K562 (cell line): Measurements from ENCODE around the gene SLC2A8. TPM values are rescaled to one million over a fixed set of nuclear protein-coding genes. Genes with fewer than 3 reads are reported as not detected.

ENCODE experiments used
- BCL6 ChIP-seq: fragments of 250-450 bp; sonication (Bioruptor Pico); IDR thresholded peaks from 2 replicates; pipeline ENCODE4 v1.4.0; 2020
- HMG20A ChIP-seq: fragments of 450-650 bp; formaldehyde crosslinking; conservative IDR thresholded peaks from 2 replicates; pipeline ENCODE4 v1.4.0; 2020; ENCODE audit warnings: mild to moderate bottlenecking, mixed read lengths
- POLR2G ChIP-seq: fragments of 200-400 bp; formaldehyde crosslinking; IDR thresholded peaks from 2 replicates; pipeline ENCODE4 v1.6.1; 2017; ENCODE audit warnings: low read depth, mild to moderate bottlenecking, antibody characterized with exemption, low read length, moderate library complexity
- RAD21 ChIP-seq, 2 experiments: fragments of 250-450 bp in 1 of 2; fragments of 450-650 bp in 1 of 2; sonication (Bioruptor Pico) in 1 of 2; formaldehyde crosslinking in 1 of 2; IDR thresholded peaks in 1 of 2; conservative IDR thresholded peaks in 1 of 2; 2 replicates each; pipeline versions ENCODE4 v1.4.0 to v1.8.0; 2020 to 2022; ENCODE audit warnings: mild to moderate bottlenecking in 2 of 2, moderate library complexity in 1 of 2
- RBM39 ChIP-seq: fragments of 200-400 bp; formaldehyde crosslinking; optimal IDR thresholded peaks from 2 replicates; pipeline ENCODE3; 2018; ENCODE audit warnings: low read depth, low read length
- SETDB1 ChIP-seq: IDR thresholded peaks from one replicate; pipeline ENCODE4 v1.6.1; 2012; ENCODE audit warnings: low read length, control low read depth, inconsistent platforms
- SMARCB1 ChIP-seq: IDR thresholded peaks from 2 replicates; pipeline ENCODE4 v1.6.1; 2011; ENCODE audit warnings: improper control_type of control experiment, low read depth; ENCODE audit not compliant: insufficient read length
- STAG1 ChIP-seq: sonication (generic); formaldehyde crosslinking; IDR thresholded peaks from 2 replicates; pipeline ENCODE4 v1.5.0; 2020; ENCODE audit warnings: missing genetic modification reagents, borderline replicate concordance
- TBL1XR1 ChIP-seq, 2 experiments: IDR thresholded peaks; 2 replicates each; pipeline ENCODE4 v1.6.1; 2012; ENCODE audit warnings: improper control_type of control experiment in 2 of 2, low read length in 2 of 2, mild to moderate bottlenecking in 1 of 2
- ZNF165 ChIP-seq: fragments of 250-450 bp; sonication (Bioruptor Pico); IDR thresholded peaks from 2 replicates; pipeline ENCODE4 v1.4.0; 2020; ENCODE audit warnings: borderline replicate concordance
- ZNF217 ChIP-seq: sonication (generic); formaldehyde crosslinking; IDR thresholded peaks from 2 replicates; pipeline ENCODE4 v1.8.0; 2022; ENCODE audit warnings: mild to moderate bottlenecking, missing genetic modification reagents
- ZNF57 ChIP-seq: fragments of 450-650 bp; formaldehyde crosslinking; IDR thresholded peaks from 2 replicates; pipeline ENCODE4 v1.4.0; 2020; ENCODE audit warnings: mild to moderate bottlenecking, moderate library complexity
- polyA plus RNA-seq, 8 experiments: library from polyadenylated mRNA; depleted of rRNA in 4 of 8; stranded (reverse) in 5 of 8; unstranded in 3 of 8; fragments of >200 nt; fragmentation: Nextera tagmentation in 2 of 8; fragmentation: Illumina TruSeq in 1 of 8; extraction: Ambion mirVana in 2 of 8; extraction: Trizol in 1 of 8; gene quantifications; 2 replicates each; pipeline versions ENCODE4 v1.2.1 to v1.2.3, GENCODE V29; 2011 to 2014; ENCODE audit warnings: inconsistent platforms in 1 of 8, missing spikeins in 1 of 8
- total RNA-seq, 7 experiments: library from RNA; depleted of rRNA in 6 of 7; stranded (reverse); fragments of >200 nt in 6 of 7; fragmentation: Illumina TruSeq in 2 of 7; extraction: Trizol in 2 of 7; gene quantifications; 2 replicates each; pipeline versions ENCODE4 v1.2.1 to v1.2.3, GENCODE V29; 2011 to 2021; ENCODE audit warnings: low replicate concordance in 1 of 7
- TF ChIP-seq, protein P1 (sequence below), 2 experiments: IDR thresholded peaks; 2 replicates each; pipeline ENCODE4 v1.6.1; 2011; ENCODE audit warnings: borderline replicate concordance in 1 of 2, control low read depth in 1 of 2, low read depth in 1 of 2, low read length in 1 of 2, mild to moderate bottlenecking in 1 of 2, mixed read lengths in 1 of 2, moderate library complexity in 1 of 2; ENCODE audit not compliant: insufficient read depth in 1 of 2, insufficient read length in 1 of 2, poor library complexity in 1 of 2, severe bottlenecking in 1 of 2; ENCODE audit errors: extremely low read depth in 1 of 2
- TF ChIP-seq, protein P2 (sequence below): sonication (generic); formaldehyde crosslinking; IDR thresholded peaks from 2 replicates; pipeline ENCODE4 v1.8.0; 2023; ENCODE audit warnings: mild to moderate bottlenecking, missing genetic modification reagents
- TF ChIP-seq, protein P3 (sequence below): fragments of 450-650 bp; IDR thresholded peaks from 2 replicates; pipeline ENCODE4 v1.6.1; 2016; ENCODE audit warnings: borderline replicate concordance
- TF ChIP-seq, protein P4 (sequence below): fragments of 250-450 bp; sonication (Bioruptor Pico); IDR thresholded peaks from 2 replicates; pipeline ENCODE4 v1.4.0; 2020; ENCODE audit warnings: mild to moderate bottlenecking, moderate library complexity

The SLC2A8 gene
- total and polyA plus RNA-seq, 9 of the 15 experiments (the other 6 are each of a cell fraction or from before 2014, with no cell fraction given) = 0.13 to 12.9 (median 5.2) TPM

DNA sequence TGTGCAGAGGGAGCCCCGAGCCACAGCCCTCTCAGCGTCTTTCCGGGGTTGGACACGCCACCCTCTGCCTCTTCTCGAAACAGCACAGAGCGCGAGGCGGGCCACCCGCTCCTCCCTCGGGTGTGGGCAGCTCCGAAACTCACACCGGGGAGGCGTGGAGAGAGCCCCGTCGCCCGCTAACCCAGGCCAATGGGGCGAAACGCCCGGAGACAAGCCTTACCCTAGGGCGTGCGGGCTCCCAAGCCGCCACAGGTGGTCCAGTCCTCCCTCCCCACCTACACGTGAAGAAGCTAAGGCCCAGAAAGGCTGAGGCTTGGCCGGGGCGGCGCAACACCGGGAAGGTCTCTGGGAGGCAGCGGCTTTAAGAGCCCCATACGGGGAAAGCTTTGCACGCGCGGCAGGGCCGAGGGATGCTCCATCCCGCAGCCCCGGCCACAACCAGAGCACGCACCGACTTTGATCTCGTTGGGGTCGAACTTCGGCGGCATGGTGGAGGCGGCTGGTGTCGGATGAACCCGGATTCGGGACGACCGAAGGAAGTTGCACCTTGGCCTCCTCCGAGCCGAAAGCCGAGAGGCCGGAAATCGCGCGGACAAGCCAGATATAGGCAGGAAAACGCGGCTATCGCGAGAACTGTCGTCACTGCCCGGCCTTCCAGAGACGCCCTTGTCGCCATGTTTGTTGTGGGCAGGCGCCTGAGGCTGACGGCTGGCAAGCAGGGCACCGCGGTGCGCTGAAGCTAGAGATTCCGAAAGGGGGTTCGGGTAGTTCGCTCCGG, 54.0 kb downstream of the SLC2A8 start, which contains the start of the genes LRSAM1 and RPL12 (continued):
- TF ChIP-seq, protein P1, sequence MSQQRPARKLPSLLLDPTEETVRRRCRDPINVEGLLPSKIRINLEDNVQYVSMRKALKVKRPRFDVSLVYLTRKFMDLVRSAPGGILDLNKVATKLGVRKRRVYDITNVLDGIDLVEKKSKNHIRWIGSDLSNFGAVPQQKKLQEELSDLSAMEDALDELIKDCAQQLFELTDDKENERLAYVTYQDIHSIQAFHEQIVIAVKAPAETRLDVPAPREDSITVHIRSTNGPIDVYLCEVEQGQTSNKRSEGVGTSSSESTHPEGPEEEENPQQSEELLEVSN (IDR thresholded peaks at IDR 0.05; ENCODE audit: borderline replicate concordance in 1 of 2, extremely low read depth in 1 of 2, insufficient read depth in 1 of 2, insufficient read length in 1 of 2, low read depth in 1 of 2, low read length in 1 of 2, poor library complexity in 1 of 2, severe bottlenecking in 1 of 2) = peak; percentile 11 to 22
- TF ChIP-seq, protein P2, sequence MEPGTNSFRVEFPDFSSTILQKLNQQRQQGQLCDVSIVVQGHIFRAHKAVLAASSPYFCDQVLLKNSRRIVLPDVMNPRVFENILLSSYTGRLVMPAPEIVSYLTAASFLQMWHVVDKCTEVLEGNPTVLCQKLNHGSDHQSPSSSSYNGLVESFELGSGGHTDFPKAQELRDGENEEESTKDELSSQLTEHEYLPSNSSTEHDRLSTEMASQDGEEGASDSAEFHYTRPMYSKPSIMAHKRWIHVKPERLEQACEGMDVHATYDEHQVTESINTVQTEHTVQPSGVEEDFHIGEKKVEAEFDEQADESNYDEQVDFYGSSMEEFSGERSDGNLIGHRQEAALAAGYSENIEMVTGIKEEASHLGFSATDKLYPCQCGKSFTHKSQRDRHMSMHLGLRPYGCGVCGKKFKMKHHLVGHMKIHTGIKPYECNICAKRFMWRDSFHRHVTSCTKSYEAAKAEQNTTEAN (CRISPR knock-in tag) = no peak
- TF ChIP-seq POLR2G (peak; percentile 100), RAD21 (CRISPR knock-in tag; conservative IDR thresholded peaks at IDR 0.05 in 1 of 2, IDR thresholded peaks at IDR 0.05 in 1 of 2) (no peak; a peak in 1 of 4 replicates), SMARCB1 (no peak), ZNF217 (CRISPR knock-in tag) (no peak), RBM39 (peak; percentile 84), SETDB1 (no peak), ZNF57 (no peak), ZNF165 (CRISPR knock-in tag) (no peak), TBL1XR1 (IDR thresholded peaks at IDR 0.05; ENCODE audit: low read length in 2 of 2) (peak in 1 of 2 experiments; percentile 33; a peak in 1 of 4 replicates), HMG20A (CRISPR knock-in tag) (no peak), BCL6 (CRISPR knock-in tag) (no peak), STAG1 (no peak)
- TF ChIP-seq, protein P3, sequence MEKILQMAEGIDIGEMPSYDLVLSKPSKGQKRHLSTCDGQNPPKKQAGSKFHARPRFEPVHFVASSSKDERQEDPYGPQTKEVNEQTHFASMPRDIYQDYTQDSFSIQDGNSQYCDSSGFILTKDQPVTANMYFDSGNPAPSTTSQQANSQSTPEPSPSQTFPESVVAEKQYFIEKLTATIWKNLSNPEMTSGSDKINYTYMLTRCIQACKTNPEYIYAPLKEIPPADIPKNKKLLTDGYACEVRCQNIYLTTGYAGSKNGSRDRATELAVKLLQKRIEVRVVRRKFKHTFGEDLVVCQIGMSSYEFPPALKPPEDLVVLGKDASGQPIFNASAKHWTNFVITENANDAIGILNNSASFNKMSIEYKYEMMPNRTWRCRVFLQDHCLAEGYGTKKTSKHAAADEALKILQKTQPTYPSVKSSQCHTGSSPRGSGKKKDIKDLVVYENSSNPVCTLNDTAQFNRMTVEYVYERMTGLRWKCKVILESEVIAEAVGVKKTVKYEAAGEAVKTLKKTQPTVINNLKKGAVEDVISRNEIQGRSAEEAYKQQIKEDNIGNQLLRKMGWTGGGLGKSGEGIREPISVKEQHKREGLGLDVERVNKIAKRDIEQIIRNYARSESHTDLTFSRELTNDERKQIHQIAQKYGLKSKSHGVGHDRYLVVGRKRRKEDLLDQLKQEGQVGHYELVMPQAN = peak; percentile 64
- TF ChIP-seq, protein P4, sequence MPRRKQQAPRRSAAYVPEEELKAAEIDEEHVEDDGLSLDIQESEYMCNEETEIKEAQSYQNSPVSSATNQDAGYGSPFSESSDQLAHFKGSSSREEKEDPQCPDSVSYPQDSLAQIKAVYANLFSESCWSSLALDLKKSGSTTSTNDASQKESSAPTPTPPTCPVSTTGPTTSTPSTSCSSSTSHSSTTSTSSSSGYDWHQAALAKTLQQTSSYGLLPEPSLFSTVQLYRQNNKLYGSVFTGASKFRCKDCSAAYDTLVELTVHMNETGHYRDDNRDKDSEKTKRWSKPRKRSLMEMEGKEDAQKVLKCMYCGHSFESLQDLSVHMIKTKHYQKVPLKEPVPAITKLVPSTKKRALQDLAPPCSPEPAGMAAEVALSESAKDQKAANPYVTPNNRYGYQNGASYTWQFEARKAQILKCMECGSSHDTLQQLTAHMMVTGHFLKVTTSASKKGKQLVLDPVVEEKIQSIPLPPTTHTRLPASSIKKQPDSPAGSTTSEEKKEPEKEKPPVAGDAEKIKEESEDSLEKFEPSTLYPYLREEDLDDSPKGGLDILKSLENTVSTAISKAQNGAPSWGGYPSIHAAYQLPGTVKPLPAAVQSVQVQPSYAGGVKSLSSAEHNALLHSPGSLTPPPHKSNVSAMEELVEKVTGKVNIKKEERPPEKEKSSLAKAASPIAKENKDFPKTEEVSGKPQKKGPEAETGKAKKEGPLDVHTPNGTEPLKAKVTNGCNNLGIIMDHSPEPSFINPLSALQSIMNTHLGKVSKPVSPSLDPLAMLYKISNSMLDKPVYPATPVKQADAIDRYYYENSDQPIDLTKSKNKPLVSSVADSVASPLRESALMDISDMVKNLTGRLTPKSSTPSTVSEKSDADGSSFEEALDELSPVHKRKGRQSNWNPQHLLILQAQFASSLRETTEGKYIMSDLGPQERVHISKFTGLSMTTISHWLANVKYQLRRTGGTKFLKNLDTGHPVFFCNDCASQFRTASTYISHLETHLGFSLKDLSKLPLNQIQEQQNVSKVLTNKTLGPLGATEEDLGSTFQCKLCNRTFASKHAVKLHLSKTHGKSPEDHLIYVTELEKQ (CRISPR knock-in tag) = 0 out of 2 replicates have a peak, but pooled peaks have one; percentile 18
